ENCODE measurements around the gene GDAP1L1. TPM values are rescaled to one million over a fixed set of nuclear protein-coding genes. Genes with fewer than 3 reads are reported as not detected.

The GDAP1L1 gene
- total and polyA plus RNA-seq, 4 donors: not detected

DNA sequence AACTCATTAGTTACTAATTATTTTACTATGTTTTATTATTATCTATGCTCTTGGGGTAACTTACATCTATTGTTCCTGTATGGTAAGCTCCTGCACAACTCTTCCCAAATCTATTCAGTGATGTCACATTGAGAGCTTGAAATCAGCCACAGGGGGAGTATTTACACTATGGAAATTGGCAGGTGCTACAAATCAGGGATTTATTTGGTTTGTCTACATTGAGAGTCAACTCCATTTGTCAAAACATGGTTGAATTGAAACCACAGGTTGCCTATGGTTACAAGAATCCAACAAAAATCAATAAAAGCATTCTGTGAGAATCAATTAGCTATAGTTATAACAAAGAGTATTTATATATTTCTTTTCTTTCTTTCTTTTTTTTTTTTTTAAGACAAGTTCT lies 67.8 kb downstream of the GDAP1L1 start:
- Histone ChIP-seq H3K9ac (ENCODE audit: low read depth in 1 of 2, low read length in 2 of 2) (no peak overlapping the region), H3K9me3 (ENCODE audit: control insufficient read depth in 4 of 4, low read length in 3 of 4) (no peaks in the 10 kb centered on the region), H3K4me3 (ENCODE audit: low read depth in 1 of 3, low read length in 3 of 3) (no peak overlapping the region), H3K36me3 (ENCODE audit: control insufficient read depth in 4 of 4, insufficient read depth in 3 of 4, low read depth in 1 of 4, low read length in 3 of 4) (no peaks in the 10 kb centered on the region), H3K27me3 (ENCODE audit: control insufficient read depth in 4 of 4, insufficient read depth in 4 of 4, low read length in 3 of 4) (no peaks in the 10 kb centered on the region), H3K27ac (ENCODE audit: low read depth in 1 of 2, low read length in 2 of 2) (no peak overlapping the region), H3K4me1 (ENCODE audit: control insufficient read depth in 4 of 4, insufficient read depth in 4 of 4, low read length in 3 of 4) (peaks cover 3 to 16% (median 10%) of the 10 kb centered on the region in 4 donors)
- TF ChIP-seq CTCF (IDR thresholded peaks at IDR 0.05; ENCODE audit: low read depth, low read length, missing input control): no peak
- TF ChIP-seq HNF4G (IDR thresholded peaks at IDR 0.05): no peak
- no peak for TF ChIP-seq FOXA2 (IDR thresholded peaks at IDR 0.05)
- no peak for TF ChIP-seq EGR1 (IDR thresholded peaks at IDR 0.05; ENCODE audit: low read depth in 2 of 2)
- TF ChIP-seq HNF4A (conservative IDR thresholded peaks at IDR 0.05): no peak
- TF ChIP-seq, protein P1, sequence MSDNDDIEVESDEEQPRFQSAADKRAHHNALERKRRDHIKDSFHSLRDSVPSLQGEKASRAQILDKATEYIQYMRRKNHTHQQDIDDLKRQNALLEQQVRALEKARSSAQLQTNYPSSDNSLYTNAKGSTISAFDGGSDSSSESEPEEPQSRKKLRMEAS (IDR thresholded peaks at IDR 0.05): no peak
- no peak for TF ChIP-seq ZBTB33 (IDR thresholded peaks at IDR 0.05)
- no peak for TF ChIP-seq TAF1 (conservative IDR thresholded peaks at IDR 0.05)
- no peak for TF ChIP-seq REST (IDR thresholded peaks at IDR 0.05)
- TF ChIP-seq FOXA1 (IDR thresholded peaks at IDR 0.05): no peak
- TF ChIP-seq SP1 (IDR thresholded peaks at IDR 0.05): no peak
- no peak for TF ChIP-seq RXRA (IDR thresholded peaks at IDR 0.05)
- no peak for TF ChIP-seq RAD21 (IDR thresholded peaks at IDR 0.05)
- TF ChIP-seq ATF3 (IDR thresholded peaks at IDR 0.05): no peak
- TF ChIP-seq NR2F2 (IDR thresholded peaks at IDR 0.05): no peak
- DNase-seq (ENCODE audit: low spot score): no peak

GRCh38 chr20:44319839-44320422 lies 72.8 kb downstream of the GDAP1L1 start:
- no peak overlapping the region for H3K4me3 ChIP-seq (ENCODE audit: low read depth in 1 of 3, low read length in 3 of 3)
- no peak overlapping the region for H3K27ac ChIP-seq (ENCODE audit: low read depth in 1 of 2, low read length in 2 of 2)
- 94% methylated on average over 2 of the region's 2 CpGs for WGBS
- H3K9me3 ChIP-seq (ENCODE audit: control insufficient read depth in 4 of 4, low read length in 3 of 4): no peaks in the 10 kb centered on the region
- no peaks in the 10 kb centered on the region for H3K27me3 ChIP-seq (ENCODE audit: control insufficient read depth in 4 of 4, insufficient read depth in 4 of 4, low read length in 3 of 4)
- TF ChIP-seq TAF1 (conservative IDR thresholded peaks at IDR 0.05) (no peak), RAD21 (IDR thresholded peaks at IDR 0.05) (no peak), GABPA (IDR thresholded peaks at IDR 0.05 in 1 of 2, conservative IDR thresholded peaks at IDR 0.05 in 1 of 2) (no peak), YY1 (IDR thresholded peaks at IDR 0.05) (no peak), FOXA2 (IDR thresholded peaks at IDR 0.05) (no peak), FOXA1 (IDR thresholded peaks at IDR 0.05) (no peak), ZBTB33 (IDR thresholded peaks at IDR 0.05) (no peak), RXRA (IDR thresholded peaks at IDR 0.05) (no peak), HNF4A (conservative IDR thresholded peaks at IDR 0.05) (no peak)
- DNase-seq (ENCODE audit: low spot score): no peak
- H3K4me1 ChIP-seq (ENCODE audit: control insufficient read depth in 4 of 4, insufficient read depth in 4 of 4, low read length in 3 of 4): no peaks in the 10 kb centered on the region
- no peak overlapping the region for H3K9ac ChIP-seq (ENCODE audit: low read depth in 1 of 2, low read length in 2 of 2)
- no peaks in the 10 kb centered on the region for H3K36me3 ChIP-seq (ENCODE audit: control insufficient read depth in 4 of 4, insufficient read depth in 3 of 4, low read depth in 1 of 4, low read length in 3 of 4)
